Measurements from ENCODE around the gene MSH5. TPM values are rescaled to one million over a fixed set of nuclear protein-coding genes. Genes with fewer than 3 reads are reported as not detected.
A peak's percentile ranks its signal among the peaks of the same experiment; 100 is the strongest.

The MSH5 gene
- total and polyA plus RNA-seq, 9 of the 15 experiments (the other 6 are each of a cell fraction or from before 2014, with no cell fraction given): 12.5 to 104 (median 46.6) TPM

DNA sequence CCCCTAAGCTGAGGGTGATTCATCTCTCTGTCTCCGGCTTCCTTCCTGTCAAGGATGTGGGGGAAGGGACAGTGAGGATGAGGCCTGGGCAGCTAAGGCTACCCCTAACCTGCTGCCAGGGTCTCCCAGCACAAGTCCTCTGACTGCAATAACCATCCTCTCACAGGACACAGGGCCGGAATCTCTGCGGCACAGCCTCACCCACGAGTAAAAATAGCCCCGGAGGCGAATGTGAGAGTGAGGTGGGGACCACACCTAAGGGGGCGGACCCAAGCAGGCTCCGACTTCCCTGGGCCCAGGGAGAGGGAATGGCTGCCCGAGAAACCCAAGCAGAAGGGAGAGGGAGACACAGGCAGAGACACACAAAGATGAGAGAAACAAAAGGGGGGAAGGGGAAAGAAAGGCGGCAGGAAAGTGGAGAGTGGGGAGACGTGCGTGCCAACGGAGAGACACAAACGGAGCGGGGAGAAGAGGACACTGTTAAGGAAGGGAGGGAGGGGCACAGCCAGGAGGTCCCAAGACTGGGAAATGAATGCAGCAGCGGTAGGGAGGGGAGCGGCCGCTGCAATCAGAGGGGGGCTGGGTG, 4.9 kb upstream of the MSH5 start (continued):
- TF ChIP-seq, protein P1, sequence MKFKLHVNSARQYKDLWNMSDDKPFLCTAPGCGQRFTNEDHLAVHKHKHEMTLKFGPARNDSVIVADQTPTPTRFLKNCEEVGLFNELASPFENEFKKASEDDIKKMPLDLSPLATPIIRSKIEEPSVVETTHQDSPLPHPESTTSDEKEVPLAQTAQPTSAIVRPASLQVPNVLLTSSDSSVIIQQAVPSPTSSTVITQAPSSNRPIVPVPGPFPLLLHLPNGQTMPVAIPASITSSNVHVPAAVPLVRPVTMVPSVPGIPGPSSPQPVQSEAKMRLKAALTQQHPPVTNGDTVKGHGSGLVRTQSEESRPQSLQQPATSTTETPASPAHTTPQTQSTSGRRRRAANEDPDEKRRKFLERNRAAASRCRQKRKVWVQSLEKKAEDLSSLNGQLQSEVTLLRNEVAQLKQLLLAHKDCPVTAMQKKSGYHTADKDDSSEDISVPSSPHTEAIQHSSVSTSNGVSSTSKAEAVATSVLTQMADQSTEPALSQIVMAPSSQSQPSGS (CRISPR knock-in tag; IDR thresholded peaks at IDR 0.05): no peak
- peak; percentile 35; the same call in 1 of the 2 replicates for TF ChIP-seq PHF8 (IDR thresholded peaks at IDR 0.05; ENCODE audit: borderline replicate concordance, low read length)
- TF ChIP-seq, protein P2, sequence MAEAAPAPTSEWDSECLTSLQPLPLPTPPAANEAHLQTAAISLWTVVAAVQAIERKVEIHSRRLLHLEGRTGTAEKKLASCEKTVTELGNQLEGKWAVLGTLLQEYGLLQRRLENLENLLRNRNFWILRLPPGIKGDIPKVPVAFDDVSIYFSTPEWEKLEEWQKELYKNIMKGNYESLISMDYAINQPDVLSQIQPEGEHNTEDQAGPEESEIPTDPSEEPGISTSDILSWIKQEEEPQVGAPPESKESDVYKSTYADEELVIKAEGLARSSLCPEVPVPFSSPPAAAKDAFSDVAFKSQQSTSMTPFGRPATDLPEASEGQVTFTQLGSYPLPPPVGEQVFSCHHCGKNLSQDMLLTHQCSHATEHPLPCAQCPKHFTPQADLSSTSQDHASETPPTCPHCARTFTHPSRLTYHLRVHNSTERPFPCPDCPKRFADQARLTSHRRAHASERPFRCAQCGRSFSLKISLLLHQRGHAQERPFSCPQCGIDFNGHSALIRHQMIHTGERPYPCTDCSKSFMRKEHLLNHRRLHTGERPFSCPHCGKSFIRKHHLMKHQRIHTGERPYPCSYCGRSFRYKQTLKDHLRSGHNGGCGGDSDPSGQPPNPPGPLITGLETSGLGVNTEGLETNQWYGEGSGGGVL (CRISPR knock-in tag; IDR thresholded peaks at IDR 0.05): no peak
- TF ChIP-seq, protein P3, sequence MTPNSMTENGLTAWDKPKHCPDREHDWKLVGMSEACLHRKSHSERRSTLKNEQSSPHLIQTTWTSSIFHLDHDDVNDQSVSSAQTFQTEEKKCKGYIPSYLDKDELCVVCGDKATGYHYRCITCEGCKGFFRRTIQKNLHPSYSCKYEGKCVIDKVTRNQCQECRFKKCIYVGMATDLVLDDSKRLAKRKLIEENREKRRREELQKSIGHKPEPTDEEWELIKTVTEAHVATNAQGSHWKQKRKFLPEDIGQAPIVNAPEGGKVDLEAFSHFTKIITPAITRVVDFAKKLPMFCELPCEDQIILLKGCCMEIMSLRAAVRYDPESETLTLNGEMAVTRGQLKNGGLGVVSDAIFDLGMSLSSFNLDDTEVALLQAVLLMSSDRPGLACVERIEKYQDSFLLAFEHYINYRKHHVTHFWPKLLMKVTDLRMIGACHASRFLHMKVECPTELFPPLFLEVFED (CRISPR knock-in tag; conservative IDR thresholded peaks at IDR 0.05): peak; percentile 99
- TF ChIP-seq ZNF175 (CRISPR knock-in tag; IDR thresholded peaks at IDR 0.05; ENCODE audit: low read depth): no peak
- TF ChIP-seq ZBED1 (IDR thresholded peaks at IDR 0.05): no peak
- TF ChIP-seq ZBTB1 (CRISPR knock-in tag; IDR thresholded peaks at IDR 0.05; ENCODE audit: borderline replicate concordance, low read depth): no peak
- no peak for TF ChIP-seq MECOM (CRISPR knock-in tag; IDR thresholded peaks at IDR 0.05)
- TF ChIP-seq HNRNPLL (IDR thresholded peaks at IDR 0.05; ENCODE audit: low read depth, low read length, poor library complexity, severe bottlenecking): peak; percentile 26
- TF ChIP-seq, protein P4, sequence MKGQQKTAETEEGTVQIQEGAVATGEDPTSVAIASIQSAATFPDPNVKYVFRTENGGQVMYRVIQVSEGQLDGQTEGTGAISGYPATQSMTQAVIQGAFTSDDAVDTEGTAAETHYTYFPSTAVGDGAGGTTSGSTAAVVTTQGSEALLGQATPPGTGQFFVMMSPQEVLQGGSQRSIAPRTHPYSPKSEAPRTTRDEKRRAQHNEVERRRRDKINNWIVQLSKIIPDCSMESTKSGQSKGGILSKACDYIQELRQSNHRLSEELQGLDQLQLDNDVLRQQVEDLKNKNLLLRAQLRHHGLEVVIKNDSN (CRISPR knock-in tag; IDR thresholded peaks at IDR 0.05): peak; percentile 44; the same call in 1 of the 2 replicates
- no peak for TF ChIP-seq GATAD2B (IDR thresholded peaks at IDR 0.05; ENCODE audit: borderline replicate concordance)
- TF ChIP-seq PHTF2 (CRISPR knock-in tag; IDR thresholded peaks at IDR 0.05): no peak
- no peak for TF ChIP-seq CBX5 (IDR thresholded peaks at IDR 0.05; ENCODE audit: borderline replicate concordance, low read depth)
- TF ChIP-seq, protein P5, sequence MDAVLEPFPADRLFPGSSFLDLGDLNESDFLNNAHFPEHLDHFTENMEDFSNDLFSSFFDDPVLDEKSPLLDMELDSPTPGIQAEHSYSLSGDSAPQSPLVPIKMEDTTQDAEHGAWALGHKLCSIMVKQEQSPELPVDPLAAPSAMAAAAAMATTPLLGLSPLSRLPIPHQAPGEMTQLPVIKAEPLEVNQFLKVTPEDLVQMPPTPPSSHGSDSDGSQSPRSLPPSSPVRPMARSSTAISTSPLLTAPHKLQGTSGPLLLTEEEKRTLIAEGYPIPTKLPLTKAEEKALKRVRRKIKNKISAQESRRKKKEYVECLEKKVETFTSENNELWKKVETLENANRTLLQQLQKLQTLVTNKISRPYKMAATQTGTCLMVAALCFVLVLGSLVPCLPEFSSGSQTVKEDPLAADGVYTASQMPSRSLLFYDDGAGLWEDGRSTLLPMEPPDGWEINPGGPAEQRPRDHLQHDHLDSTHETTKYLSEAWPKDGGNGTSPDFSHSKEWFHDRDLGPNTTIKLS (IDR thresholded peaks at IDR 0.05; ENCODE audit: borderline replicate concordance, low read depth): no peak
- TF ChIP-seq CC2D1A (IDR thresholded peaks at IDR 0.05): peak; percentile 72; the same call in 1 of the 2 replicates
- TF ChIP-seq, protein P6, sequence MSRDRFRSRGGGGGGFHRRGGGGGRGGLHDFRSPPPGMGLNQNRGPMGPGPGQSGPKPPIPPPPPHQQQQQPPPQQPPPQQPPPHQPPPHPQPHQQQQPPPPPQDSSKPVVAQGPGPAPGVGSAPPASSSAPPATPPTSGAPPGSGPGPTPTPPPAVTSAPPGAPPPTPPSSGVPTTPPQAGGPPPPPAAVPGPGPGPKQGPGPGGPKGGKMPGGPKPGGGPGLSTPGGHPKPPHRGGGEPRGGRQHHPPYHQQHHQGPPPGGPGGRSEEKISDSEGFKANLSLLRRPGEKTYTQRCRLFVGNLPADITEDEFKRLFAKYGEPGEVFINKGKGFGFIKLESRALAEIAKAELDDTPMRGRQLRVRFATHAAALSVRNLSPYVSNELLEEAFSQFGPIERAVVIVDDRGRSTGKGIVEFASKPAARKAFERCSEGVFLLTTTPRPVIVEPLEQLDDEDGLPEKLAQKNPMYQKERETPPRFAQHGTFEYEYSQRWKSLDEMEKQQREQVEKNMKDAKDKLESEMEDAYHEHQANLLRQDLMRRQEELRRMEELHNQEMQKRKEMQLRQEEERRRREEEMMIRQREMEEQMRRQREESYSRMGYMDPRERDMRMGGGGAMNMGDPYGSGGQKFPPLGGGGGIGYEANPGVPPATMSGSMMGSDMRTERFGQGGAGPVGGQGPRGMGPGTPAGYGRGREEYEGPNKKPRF (IDR thresholded peaks at IDR 0.05; ENCODE audit: low read depth, low read length): no peak
- TF ChIP-seq ZNF644 (tag; IDR thresholded peaks at IDR 0.05; ENCODE audit: low read depth): no peak
- TF ChIP-seq FOXM1 (IDR thresholded peaks at IDR 0.05; ENCODE audit: low read depth): no peak
- TF ChIP-seq FOXM1 (CRISPR knock-in tag; IDR thresholded peaks at IDR 0.05; ENCODE audit: low read depth): no peak
